ENCODE measurements around the gene CYP3A5. TPM values are rescaled to one million over a fixed set of nuclear protein-coding genes. Genes with fewer than 3 reads are reported as not detected.
"Not testable (repeated sequence)": the region's sequence is repeated elsewhere in the genome, so short reads cannot be mapped to it uniquely, and the experiment has no call there.

CYP3A5 gene
- total RNA-seq, 4 donors from 2014 or later, result 0.91 to 4.6 (median 2.3) TPM

GRCh38 chr7:99643464-99643863 is 36.3 kb downstream of the CYP3A5 start:
- TF ChIP-seq POLR2A (IDR thresholded peaks at IDR 0.05; ENCODE audit: low read depth) (no peak), CTCF (IDR thresholded peaks at IDR 0.05) (no peak), EP300 (IDR thresholded peaks at IDR 0.05) (no peak), POLR2AphosphoS5 (IDR thresholded peaks at IDR 0.05) (no peak)
- Histone ChIP-seq H3K36me3 (peaks cover 5 to 34% (median 16%) of the 10 kb centered on the region in 4 donors), H3K27ac (replicated peaks in 1 of 4) (no peak overlapping the region), H3K4me3 (no peak overlapping the region), H3K4me1 (no peaks in the 10 kb centered on the region), H3K9me3 (no peaks in the 10 kb centered on the region), H3K27me3 (no peaks in the 10 kb centered on the region)
- DNase-seq (ENCODE audit: extremely low spot score), result peak; percentile 45
- WGBS, result 80% methylated on average over 2 of the region's 2 CpGs
- intact Hi-C loops (cut with DNase I), result no loop called here

- 93% methylated on average over 1 of the region's 1 CpG for WGBS
- Histone ChIP-seq H3K36me3 (peaks cover 5 to 43% (median 21%) of the 10 kb centered on the region in 4 donors), H3K27ac (replicated peaks in 1 of 4) (no peak overlapping the region), H3K4me1 (no peaks in the 10 kb centered on the region), H3K27me3 (no peaks in the 10 kb centered on the region), H3K9me3 (no peaks in the 10 kb centered on the region), H3K4me3 (no peak overlapping the region)
- TF ChIP-seq CTCF (IDR thresholded peaks at IDR 0.05), result no peak
- TF ChIP-seq POLR2A (IDR thresholded peaks at IDR 0.05; ENCODE audit: low read depth), result no peak
- TF ChIP-seq EP300 (IDR thresholded peaks at IDR 0.05), result no peak
- no peak for TF ChIP-seq POLR2AphosphoS5 (IDR thresholded peaks at IDR 0.05)
- peak; percentile 21 for DNase-seq (ENCODE audit: extremely low spot score)
- intact Hi-C loops (cut with DNase I), result no loop called here
Measured at GRCh38 chr7:99642027-99642426, 37.8 kb downstream of the CYP3A5 start.

GRCh38 chr7:99639267-99639666 is 40.5 kb downstream of the CYP3A5 start:
- no peak for DNase-seq (ENCODE audit: extremely low spot score)
- intact Hi-C loops (cut with DNase I), result no loop called here
- H3K36me3 ChIP-seq, result peaks cover 0 to 38% (median 15%) of the 10 kb centered on the region in 4 donors
- TF ChIP-seq CTCF (IDR thresholded peaks at IDR 0.05) (no peak), POLR2A (IDR thresholded peaks at IDR 0.05; ENCODE audit: low read depth) (no peak), EP300 (IDR thresholded peaks at IDR 0.05) (no peak), POLR2AphosphoS5 (IDR thresholded peaks at IDR 0.05) (no peak)
- no peaks in the 10 kb centered on the region for H3K9me3 ChIP-seq
- H3K27me3 ChIP-seq, result no peaks in the 10 kb centered on the region
- no peaks in the 10 kb centered on the region for H3K4me1 ChIP-seq
- H3K27ac ChIP-seq (replicated peaks in 1 of 4), result no peak overlapping the region
- no peak overlapping the region for H3K4me3 ChIP-seq

DNA sequence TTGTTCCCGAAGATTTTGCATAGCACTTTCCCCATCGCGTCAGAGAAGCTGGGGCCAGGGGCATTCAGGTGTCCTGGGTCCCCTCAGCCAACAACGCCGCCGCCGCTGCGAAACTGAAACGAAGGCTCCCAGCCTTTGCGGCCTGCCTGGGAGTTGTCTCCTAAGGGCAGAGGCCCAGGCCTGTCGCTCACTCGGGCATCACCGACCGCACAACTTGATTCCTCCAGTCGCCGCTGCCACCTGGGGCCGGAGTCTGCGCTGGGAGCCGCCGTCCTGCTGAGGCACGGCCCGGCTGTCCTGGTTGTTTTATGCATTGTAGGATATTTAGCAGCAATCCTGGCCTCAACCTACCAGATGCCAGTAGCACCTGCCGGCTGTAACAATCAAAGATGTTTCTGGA is 41.1 kb downstream of the CYP3A5 start:
- no peaks in the 10 kb centered on the region for H3K9me3 ChIP-seq
- no peaks in the 10 kb centered on the region for H3K4me1 ChIP-seq
- no peak overlapping the region for H3K4me3 ChIP-seq
- intact Hi-C loops (cut with DNase I), result no loop called here
- DNase-seq (ENCODE audit: extremely low spot score), result no peak
- H3K27ac ChIP-seq (replicated peaks in 1 of 4), result no peak overlapping the region
- no peaks in the 10 kb centered on the region for H3K27me3 ChIP-seq
- WGBS, result 98% methylated on average over 23 of the region's 23 CpGs
- TF ChIP-seq CTCF (IDR thresholded peaks at IDR 0.05) (no peak), POLR2AphosphoS5 (IDR thresholded peaks at IDR 0.05) (no peak), POLR2A (IDR thresholded peaks at IDR 0.05; ENCODE audit: low read depth) (no peak), EP300 (IDR thresholded peaks at IDR 0.05) (no peak)
- peaks cover 0 to 38% (median 21%) of the 10 kb centered on the region in 4 donors for H3K36me3 ChIP-seq

- H3K4me1 ChIP-seq; H3K4me3 ChIP-seq; H3K9me3 ChIP-seq; H3K27ac ChIP-seq (replicated peaks in 1 of 4); H3K27me3 ChIP-seq; DNase-seq (ENCODE audit: extremely low spot score); intact Hi-C loops (cut with DNase I): not testable (repeated sequence)
- WGBS, result 69% methylated on average over 2 of the region's 2 CpGs
- H3K36me3 ChIP-seq, result peaks cover 0 to 46% (median 23%) of the 10 kb centered on the region in 4 donors
Measured at GRCh38 chr7:99637414-99637813, 42.4 kb downstream of the CYP3A5 start.

Measured in esophagus muscularis mucosa (tissue), 4 donors.